SH-SY5Y (cell line): ENCODE measurements around the gene GNAI1.

Experiments used
- GATA2 ChIP-seq: IDR thresholded peaks from 2 replicates; pipeline ENCODE4 v1.6.1; 2011; ENCODE audit warnings: mild to moderate bottlenecking, low read depth, low read length
- GATA3 ChIP-seq: IDR thresholded peaks from 2 replicates; pipeline ENCODE4 v1.6.1; 2011; ENCODE audit warnings: low read depth, mild to moderate bottlenecking, low read length, moderate library complexity

GNAI1 gene

DNA sequence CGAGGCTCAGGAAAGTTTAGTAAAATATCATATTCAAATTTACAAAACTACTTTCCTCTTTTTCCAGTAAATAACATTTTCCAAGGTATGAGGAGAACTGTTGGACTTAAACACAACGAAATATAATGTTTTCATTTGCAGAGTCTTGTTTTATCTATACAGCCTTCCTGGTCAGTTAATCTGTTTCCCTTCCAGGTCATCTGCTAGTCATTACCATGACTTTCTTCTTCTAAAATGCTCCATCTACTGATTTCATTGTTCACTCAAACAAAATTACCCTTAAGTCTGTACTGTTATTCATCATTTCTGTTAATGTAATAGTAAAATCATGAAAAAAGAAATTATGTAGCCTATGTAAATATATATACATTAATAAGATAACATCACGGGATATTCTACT, 69.8 kb downstream of the GNAI1 start:
- TF ChIP-seq GATA2 = no peak
- TF ChIP-seq GATA3 = no peak

DNA sequence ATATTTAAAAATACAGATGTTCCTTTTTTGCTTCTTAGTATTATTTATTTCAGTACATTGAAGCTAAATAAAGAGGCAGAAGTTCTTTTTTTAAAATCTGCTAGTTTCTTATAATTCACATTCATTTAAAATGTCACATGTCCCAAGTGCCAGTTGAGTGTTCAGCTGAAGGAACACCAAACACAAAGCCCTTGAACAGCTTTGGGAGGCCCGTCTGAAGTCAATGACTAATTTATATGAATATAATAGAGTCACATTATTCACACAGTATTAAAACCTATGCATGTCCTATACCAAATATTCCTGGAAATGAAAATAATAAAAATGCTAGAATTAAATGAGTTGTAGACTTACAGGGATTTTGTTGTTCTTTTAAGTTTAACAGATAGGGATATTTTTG, 70.3 kb downstream of the GNAI1 start:
- TF ChIP-seq GATA3 (no peak), GATA2 (no peak)

DNA sequence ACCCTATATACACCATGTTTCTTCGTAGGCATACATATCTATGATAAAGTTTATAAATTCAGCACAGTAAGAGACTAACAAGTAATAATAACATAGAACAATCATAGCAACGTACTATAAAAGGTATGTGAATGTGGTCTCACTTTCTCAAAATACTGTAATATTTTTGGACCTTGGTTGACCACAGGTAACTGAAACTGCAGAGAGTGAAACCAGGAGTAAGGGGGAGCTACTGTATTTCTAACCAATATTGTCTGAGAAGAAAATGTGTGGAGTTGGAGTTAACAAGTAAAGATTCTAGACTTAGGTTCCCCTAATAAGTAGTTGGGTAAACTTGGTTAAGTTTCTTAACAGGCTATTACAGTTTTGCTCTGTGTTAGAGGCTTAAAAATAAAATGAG, 72.1 kb downstream of the GNAI1 start:
- TF ChIP-seq GATA2 = no peak
- no peak for TF ChIP-seq GATA3

DNA sequence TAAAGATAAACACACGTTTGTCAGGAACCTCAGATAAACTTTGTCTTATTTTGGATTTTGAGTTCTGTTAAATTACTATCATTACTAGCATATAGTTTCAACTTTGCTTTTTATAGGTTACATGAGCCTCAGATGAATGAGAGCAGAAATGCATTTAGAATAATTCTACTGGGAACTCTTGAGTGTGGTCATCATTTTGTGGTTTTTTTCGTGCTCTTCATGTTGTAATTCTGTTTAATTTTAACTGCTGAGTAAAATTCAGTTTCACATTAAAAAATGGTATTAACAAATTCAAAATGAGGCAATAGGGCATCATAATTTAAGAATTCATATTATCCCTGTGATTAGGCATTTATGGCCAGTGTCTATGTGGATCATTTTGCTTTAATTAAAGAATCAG, 72.9 kb downstream of the GNAI1 start:
- no peak for TF ChIP-seq GATA2
- TF ChIP-seq GATA3 = no peak

DNA sequence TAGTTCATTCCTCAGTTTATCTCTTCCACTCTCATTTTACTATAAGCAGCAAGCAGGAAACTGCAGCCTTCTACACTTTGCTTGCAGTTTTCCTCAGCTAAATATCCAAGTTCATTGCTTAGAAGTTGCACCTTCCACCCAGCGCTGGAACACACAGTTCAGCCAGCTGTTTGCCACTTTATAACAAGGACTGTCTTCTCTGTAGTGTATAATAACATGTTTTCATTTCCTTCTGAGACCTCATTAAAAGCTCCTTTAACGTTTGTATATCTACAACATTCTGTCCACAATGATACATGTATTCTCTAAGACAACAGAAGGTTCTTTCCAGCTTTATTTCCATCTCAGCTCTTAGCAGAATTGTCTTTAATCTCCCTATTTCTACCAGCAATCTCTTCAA, 74.1 kb downstream of the GNAI1 start:
- TF ChIP-seq GATA3 (no peak), GATA2 (no peak)

DNA sequence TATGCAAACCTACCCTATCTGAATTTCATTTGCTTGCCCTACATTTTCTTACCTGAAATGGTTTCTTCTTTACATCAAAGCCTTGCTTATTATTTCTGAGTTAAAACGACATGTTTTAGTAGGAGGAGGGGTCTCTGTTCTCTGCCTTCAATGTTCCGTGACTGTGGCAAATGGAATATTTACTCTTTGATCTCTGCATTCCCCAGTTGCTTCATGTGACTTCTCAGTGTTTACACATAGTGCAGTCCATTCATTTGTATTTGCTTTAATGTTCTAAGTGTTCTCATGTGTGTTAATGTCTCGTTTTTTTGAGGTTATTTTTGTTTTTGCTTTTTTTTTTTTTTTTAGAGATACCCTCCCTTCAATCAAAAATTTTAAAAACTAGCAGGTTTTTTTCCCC, 75.8 kb downstream of the GNAI1 start:
- no peak for TF ChIP-seq GATA3
- TF ChIP-seq GATA2 = no peak

DNA sequence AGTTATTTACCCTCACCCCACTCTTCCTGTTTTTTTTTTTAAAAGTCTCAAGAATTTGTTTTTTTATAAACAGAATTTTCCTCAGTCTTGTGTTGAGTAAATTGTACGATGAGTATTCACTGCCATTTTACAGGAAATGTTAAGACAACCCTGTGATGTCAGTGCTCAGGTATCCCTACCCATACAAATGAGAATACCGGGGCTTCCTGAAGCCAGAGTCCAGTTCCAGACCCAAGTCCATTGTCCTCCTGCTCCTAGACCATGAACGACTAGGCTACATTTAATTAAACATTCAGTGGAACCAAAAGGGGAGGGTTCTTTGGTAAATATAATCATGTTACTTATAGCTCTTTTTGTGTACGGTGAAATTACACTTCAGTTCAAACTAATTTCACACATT, 79.2 kb downstream of the GNAI1 start:
- TF ChIP-seq GATA3 (no peak), GATA2 (no peak)

DNA sequence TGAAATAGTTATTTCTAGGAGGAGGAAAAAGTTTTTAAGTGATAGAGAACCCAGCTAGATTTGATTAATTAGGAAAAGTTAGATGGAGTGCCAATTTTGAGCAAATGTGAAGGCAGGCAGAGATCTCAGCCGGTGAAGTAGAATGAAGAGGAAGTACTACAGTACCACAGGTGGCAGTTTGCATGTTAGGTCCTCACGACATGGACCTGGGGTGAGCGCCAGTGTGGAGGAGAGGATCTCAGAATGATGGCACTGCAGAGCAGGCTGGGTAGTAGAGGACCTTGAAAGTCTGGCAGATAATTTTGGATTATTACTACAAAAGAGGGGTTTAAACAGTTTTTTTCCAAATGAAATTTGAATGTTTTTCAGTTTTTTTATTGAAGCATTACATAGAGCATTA, 81.1 kb downstream of the GNAI1 start:
- TF ChIP-seq GATA3 = no peak
- no peak for TF ChIP-seq GATA2

DNA sequence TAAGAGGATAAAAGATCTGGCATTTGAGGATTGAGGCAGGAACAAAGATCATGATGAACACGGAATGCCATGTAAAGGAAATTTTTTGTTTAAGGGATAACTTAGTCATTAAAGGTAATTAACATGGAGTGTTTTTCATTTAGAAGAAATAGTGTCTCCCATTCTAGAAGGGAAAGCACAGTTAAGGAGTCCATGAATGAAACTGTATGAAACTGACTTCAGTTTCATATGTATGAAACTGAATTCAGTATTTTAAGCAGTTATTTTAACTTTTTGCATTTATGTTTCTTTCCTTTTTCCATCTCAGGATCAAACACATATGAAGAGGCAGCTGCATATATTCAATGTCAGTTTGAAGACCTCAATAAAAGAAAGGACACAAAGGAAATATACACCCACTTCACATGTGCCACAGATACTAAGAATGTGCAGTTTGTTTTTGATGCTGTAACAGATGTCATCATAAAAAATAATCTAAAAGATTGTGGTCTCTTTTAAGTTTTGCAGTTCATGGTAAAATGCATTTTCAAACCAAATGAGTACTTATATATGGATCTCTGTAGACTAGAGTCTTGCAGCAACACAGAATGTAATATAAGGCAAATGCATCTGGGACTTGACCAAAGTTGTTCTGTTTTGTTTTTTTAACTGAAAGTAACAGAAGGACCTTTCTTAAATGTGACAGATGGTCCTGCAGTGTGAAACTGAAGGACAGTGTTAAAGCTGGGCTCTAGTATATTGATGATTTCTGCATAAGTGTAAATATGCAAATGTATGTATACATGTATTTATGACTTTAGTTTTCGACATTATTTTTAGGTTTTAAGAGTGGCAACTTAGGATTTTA, 82.6 kb downstream of the GNAI1 start:
- TF ChIP-seq GATA2 (no peak), GATA3 (no peak)

DNA sequence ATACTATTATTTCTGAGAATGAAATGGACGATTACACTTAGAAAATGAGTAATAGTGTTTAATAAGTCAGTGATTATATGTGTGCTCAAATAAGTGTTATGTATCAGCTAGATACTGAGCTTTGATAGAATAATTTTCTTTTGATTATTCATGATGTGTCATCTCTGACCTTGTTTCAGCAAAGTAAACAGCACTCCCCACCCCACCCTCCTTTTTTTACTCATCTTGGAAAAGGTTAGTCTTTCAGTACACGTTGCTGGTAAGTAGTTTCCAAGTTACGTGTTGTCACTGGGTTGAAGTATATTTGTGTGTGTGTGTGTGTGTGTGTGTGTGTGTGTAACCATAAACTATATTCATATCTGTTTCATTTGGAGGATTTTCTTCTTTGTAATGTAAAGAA, 84.1 kb downstream of the GNAI1 start:
- no peak for TF ChIP-seq GATA2

DNA sequence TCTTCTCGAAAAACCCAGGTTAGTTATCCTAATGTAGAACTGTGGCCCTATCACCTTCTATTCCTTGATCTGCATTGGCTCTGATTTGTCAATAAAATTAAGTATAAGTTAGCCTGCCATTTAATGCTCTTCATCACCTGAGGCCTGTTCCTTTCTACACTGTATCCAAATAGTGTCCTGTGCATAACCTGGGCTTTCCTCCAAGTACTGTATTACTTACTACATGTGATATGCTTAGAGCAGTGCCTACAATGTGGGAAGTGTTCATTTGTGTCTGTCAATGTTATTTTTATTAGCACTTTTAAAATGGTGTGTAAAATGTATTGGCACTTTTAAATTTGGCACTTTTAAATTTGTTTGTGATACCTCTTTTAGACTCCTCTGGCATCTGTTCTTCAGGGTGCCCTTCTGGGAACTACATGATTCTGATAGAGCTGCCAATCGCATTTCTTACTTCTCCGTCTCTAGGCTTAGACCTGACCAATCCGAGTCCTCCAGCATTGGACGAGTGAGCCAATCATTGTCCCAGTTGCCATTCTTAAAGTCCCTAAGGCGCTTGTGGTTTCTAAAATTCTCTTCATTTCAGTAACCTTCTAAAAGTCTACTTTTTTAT, 85.5 kb downstream of the GNAI1 start:
- no peak for TF ChIP-seq GATA2
- TF ChIP-seq GATA3 = no peak

DNA sequence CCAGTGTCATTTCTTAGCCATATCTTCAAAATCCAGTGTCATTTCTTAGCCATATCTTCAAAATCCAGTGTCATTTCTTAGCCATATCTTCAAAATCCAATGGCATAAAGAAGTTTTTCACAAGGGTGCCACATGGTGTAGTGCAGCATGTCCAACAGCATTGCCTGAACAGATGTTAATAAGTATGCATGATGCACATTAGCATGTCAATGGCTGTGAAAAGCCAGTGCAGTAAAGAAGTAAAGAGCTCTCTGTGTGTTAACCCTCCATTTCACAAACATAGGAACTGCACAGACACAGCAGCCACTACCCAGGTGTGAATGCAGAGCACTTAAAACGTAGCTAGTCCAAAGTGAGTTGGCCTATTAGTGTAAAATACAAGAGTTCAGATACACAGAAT, 89.8 kb downstream of the GNAI1 start:
- TF ChIP-seq GATA2 (no peak), GATA3 (no peak)

DNA sequence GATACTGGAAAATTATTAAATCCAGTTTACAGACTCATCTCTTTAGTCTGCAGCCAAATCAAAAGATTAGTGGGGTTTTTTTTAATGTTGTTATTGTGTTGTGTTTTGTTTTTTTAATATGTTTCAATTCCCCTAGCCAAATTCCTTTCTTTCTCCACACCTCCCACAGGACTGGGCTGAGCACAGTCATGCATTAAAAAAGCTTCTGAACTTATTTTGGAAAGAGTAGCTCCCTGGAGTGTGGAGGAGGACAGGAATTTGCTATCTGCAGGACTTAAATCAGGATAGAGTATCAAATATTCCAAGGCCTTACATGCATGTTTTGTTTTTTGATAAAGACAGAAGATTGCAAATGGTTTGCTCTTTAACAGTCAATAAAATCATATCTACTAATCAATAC, 90.7 kb downstream of the GNAI1 start:
- no peak for TF ChIP-seq GATA3
- TF ChIP-seq GATA2 = no peak

DNA sequence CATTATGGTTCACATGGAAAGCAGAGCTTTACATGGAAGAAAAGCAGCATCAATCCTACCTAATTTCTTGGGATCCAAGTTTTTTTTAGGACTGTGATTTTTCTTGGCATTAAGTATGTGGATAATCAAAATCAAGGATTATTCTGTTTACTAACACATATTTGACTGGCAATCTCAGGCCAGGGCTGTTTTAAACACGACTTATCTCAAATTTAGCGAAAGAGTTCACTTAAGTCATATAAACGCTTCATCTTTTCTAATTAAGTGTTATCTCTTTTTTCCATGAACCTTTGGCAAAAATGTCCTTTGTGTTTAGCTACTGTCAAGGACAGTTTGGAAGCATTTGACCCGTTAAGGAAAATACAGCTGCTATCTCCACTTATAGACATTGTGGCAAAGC, 92.0 kb downstream of the GNAI1 start:
- TF ChIP-seq GATA2 (no peak), GATA3 (no peak)

DNA sequence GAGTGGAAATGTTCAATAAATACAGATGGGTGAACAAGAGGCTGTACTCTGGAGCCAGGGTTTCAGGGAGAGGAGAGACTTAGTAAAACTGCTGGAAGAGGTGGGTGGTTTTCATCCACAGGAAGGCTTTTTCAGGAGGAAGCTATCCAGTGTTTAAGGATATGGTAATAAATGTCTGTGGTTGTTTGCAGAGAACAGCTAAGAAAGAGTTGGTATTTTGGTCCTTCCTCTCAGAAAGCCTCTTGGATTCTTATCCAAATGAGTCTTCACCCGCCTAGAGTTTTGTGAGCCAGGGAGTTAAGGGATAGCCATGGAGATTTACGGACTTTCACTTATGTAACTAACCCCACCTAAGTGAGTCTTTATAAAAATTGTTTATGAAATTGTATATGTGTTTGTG, 95.7 kb downstream of the GNAI1 start:
- TF ChIP-seq GATA2 = no peak
- TF ChIP-seq GATA3 = no peak
